ENCODE measurements around the gene FBXW8. TPM values are rescaled to one million over a fixed set of nuclear protein-coding genes. Genes with fewer than 3 reads are reported as not detected.

The FBXW8 gene
- total and polyA plus RNA-seq, 2 donors (not counting 1 experiment from before 2014, with no cell fraction given), result 12.1 to 23.5 TPM

DNA sequence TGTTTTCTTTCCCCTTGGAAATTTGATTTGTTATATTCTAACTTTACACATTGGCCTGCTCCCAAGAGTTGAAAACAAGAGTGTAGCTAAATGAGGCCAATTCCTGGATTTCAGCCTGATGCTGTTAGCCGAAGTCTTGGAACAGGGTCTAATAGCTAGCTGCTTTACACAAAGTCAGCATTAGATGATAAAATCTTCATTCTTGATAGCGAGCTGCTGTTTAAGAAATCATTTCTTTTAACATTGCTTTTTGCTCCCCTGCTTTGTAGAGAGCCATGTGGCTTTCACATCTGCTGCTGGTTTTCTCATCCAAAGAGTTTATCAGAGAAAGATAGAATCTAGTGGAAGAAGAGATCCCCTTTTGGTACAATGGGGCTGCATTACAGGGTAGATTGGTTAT, 22.3 kb downstream of the FBXW8 start:
- CTCF ChIA-PET, result no interaction called here
- peaks cover 9 to 16% of the 10 kb centered on the region in 2 experiments for H3K36me3 ChIP-seq (replicated peaks in 1 of 2; ENCODE audit: control extremely low read depth in 1 of 2, control insufficient read depth in 1 of 2, extremely low read depth in 1 of 2, insufficient read depth in 2 of 2, low read length in 1 of 2)

More for the DNA sequence above, 22.3 kb downstream of the FBXW8 start:
- no peak for DNase-seq
- Histone ChIP-seq H3K4me1 (ENCODE audit: control insufficient read depth in 2 of 2, insufficient read depth in 2 of 2, low read length in 2 of 2) (peaks cover 0 to 7% of the 10 kb centered on the region in 2 donors), H3K9ac (ENCODE audit: low read length) (no peak overlapping the region), H3K79me2 (ENCODE audit: control insufficient read depth, insufficient read depth, low read length) (peaks cover 56% of the 10 kb centered on the region), H3K27me3 (replicated peaks in 1 of 4; ENCODE audit: control extremely low read depth in 1 of 4, control insufficient read depth in 3 of 4, insufficient read depth in 4 of 4, low read length in 3 of 4) (no peaks in the 10 kb centered on the region), H3K9me3 (ENCODE audit: control extremely low read depth in 1 of 3, control insufficient read depth in 2 of 3, insufficient read depth in 1 of 3, low read length in 2 of 3) (peaks cover 0 to 6% (median 0%) of the 10 kb centered on the region in 3 donors), H3K4me2 (replicated peaks; ENCODE audit: low read depth, low read length, poor library complexity, severe bottlenecking) (no peak overlapping the region), H2AFZ (ENCODE audit: insufficient read depth, low read depth, low read length, poor library complexity, severe bottlenecking) (no peak overlapping the region), H3K4me3 (ENCODE audit: control extremely low read depth in 1 of 5, extremely low read depth in 1 of 5, insufficient read depth in 1 of 5, low read depth in 2 of 5, low read length in 4 of 5) (no peak overlapping the region), H4K20me1 (ENCODE audit: control insufficient read depth, insufficient read depth, low read length, poor library complexity, severe bottlenecking) (peaks cover 30% of the 10 kb centered on the region), H3K27ac (ENCODE audit: low read length in 2 of 2) (no peak overlapping the region)
- intact Hi-C loops (cut with micrococcal nuclease), result no loop called here
- TF ChIP-seq EZH2 (IDR thresholded peaks at IDR 0.05; ENCODE audit: borderline replicate concordance, insufficient read depth, low read depth, low read length, poor library complexity, severe bottlenecking) (no peak), CTCF (IDR thresholded peaks at IDR 0.05) (no peak)
- Mint-ChIP-seq H3K27ac (no peak overlapping the region), H3K4me3 (no peak overlapping the region), H3K9me3 (ENCODE audit: insufficient read depth) (no peaks in the 10 kb centered on the region), H3K27me3 (no peaks in the 10 kb centered on the region), H3K4me1 (peaks cover 16% of the 10 kb centered on the region)
- ATAC-seq (ENCODE audit: low read depth), result no peak
- POLR2A ChIA-PET, result no interaction called here
- WGBS (ENCODE audit: insufficient coverage), result 100% methylated on average over 1 of the region's 2 CpGs
